Uterus (tissue), 4 donors: ENCODE measurements around the gene RWDD1. TPM values are rescaled to one million over a fixed set of nuclear protein-coding genes. Genes with fewer than 3 reads are reported as not detected.

ENCODE experiments used
- DNase-seq, 2 donors: peaks; one replicate each; pipeline ENCODE4 v3.0.0-alpha.2; 2019 to 2020
- H3K27ac ChIP-seq, 2 donors: fragments of 200-600 bp; sonication (generic); 1 replicate in 1 of 2; 2 replicates in 1 of 2; pipeline ENCODE4 v1.5.1; 2016 to 2018
- H3K27me3 ChIP-seq, 2 donors: fragments of 200-600 bp; sonication (generic); one replicate each; pipeline ENCODE4 v1.5.1; 2018 to 2019; ENCODE audit warnings: control low read depth in 1 of 2
- H3K36me3 ChIP-seq, 2 donors: fragments of 200-600 bp; sonication (generic); one replicate each; pipeline ENCODE4 v1.5.1; 2019; ENCODE audit warnings: control low read depth in 1 of 2
- H3K4me1 ChIP-seq, 2 donors: fragments of 200-600 bp; sonication (generic); one replicate each; pipeline ENCODE4 v1.5.1; 2018 to 2019; ENCODE audit warnings: control low read depth in 1 of 2
- H3K4me3 ChIP-seq, 2 donors: fragments of 200-600 bp; sonication (generic); 1 replicate in 1 of 2; 2 replicates in 1 of 2; pipeline ENCODE4 v1.5.1; 2018 to 2019; ENCODE audit warnings: mild to moderate bottlenecking in 1 of 2
- H3K9me3 ChIP-seq, 2 donors: fragments of 200-600 bp; sonication (generic); one replicate each; pipeline ENCODE4 v1.5.1; 2019; ENCODE audit warnings: control low read depth in 1 of 2
- CTCF ChIP-seq, 4 experiments: fragments of 200-600 bp in 2 of 4; fragments of 450-650 bp in 2 of 4; sonication (generic) in 2 of 4; IDR thresholded peaks; one replicate each; pipeline ENCODE4 v1.5.1; 2016 to 2019; ENCODE audit warnings: antibody characterized with exemption in 4 of 4, mild to moderate bottlenecking in 2 of 4, moderate library complexity in 1 of 4
- POLR2A ChIP-seq, 2 donors: fragments of 450-650 bp; IDR thresholded peaks; one replicate each; pipeline ENCODE4 v1.6.1; 2016; ENCODE audit warnings: antibody characterized with exemption in 2 of 2, mild to moderate bottlenecking in 1 of 2, moderate library complexity in 1 of 2
- intact Hi-C: fragments of 100-400 bp; cut with DNase I; formaldehyde crosslinking; loops from one replicate; pipeline ENCODE4 v1.15.1; 2023; ENCODE audit warnings: low total_unique reads
- total RNA-seq, 4 donors: library from RNA; depleted of rRNA in 3 of 4; stranded (reverse); fragments of >200 nt in 3 of 4; gene quantifications; one replicate each; pipeline versions ENCODE4 v1.1.0 to v1.2.4, GENCODE V29; 2014 to 2023
- donor health status: DM: yes; HTN: yes; CAD: no.

RWDD1 gene
- total RNA-seq, 4 donors from 2014 or later, result 10.2 to 104 (median 36.1) TPM

DNA sequence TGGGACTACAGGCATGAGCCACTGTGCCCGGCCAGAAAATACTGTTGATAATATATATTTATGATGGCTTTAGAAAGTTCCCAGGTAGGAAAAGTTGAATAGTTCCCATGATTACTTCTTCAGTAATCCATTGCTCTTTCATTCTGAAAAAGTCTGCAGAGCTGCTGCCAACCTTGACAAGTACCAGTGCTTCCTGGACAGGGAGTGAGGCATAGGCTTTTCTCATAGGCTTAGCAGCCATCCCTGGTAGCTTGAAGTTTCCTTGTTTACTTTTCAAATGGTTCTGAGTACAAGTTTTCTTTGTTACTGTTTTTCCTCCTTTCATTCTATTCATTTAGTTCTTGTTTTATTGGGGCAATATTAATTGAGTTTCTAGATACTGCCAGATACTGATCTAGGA is 7.8 kb downstream of the RWDD1 start:
- intact Hi-C loops, result no loop called here
- Histone ChIP-seq H3K27ac (no peak overlapping the region), H3K36me3 (no peaks in the 10 kb centered on the region), H3K4me3 (no peak overlapping the region), H3K4me1 (no peaks in the 10 kb centered on the region), H3K27me3 (no peaks in the 10 kb centered on the region), H3K9me3 (no peaks in the 10 kb centered on the region)
- DNase-seq, result no peak
- no peak for TF ChIP-seq POLR2A (IDR thresholded peaks at IDR 0.05)
- TF ChIP-seq CTCF (IDR thresholded peaks at IDR 0.05), result no peak

DNA sequence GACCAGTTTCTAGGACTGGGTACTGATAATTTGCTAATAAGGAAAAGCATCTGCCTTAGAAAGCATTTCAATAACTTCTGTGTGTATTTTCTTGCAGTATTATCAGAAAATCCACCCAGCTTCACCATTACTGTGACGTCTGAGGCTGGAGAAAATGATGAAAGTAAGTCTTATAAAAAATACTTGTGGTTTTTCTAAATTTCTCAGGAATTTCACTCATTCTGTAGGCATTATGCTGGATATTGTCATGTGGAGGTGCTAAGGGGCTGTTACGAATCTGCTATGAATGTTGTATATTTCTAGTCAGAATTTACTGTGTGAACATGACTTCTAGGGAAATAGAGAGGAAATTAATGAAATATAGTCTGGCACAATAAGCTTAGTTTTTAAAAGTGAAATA is 8.9 kb downstream of the RWDD1 start:
- Histone ChIP-seq H3K4me1 (no peaks in the 10 kb centered on the region), H3K36me3 (no peaks in the 10 kb centered on the region), H3K27me3 (no peaks in the 10 kb centered on the region), H3K9me3 (no peaks in the 10 kb centered on the region), H3K4me3 (no peak overlapping the region), H3K27ac (no peak overlapping the region)
- no peak for TF ChIP-seq CTCF (IDR thresholded peaks at IDR 0.05)
- TF ChIP-seq POLR2A (IDR thresholded peaks at IDR 0.05), result no peak
- intact Hi-C loops, result no loop called here
- no peak for DNase-seq

- TF ChIP-seq POLR2A (IDR thresholded peaks at IDR 0.05) (no peak), CTCF (IDR thresholded peaks at IDR 0.05) (no peak)
- no peaks in the 10 kb centered on the region for H3K36me3 ChIP-seq
- no peaks in the 10 kb centered on the region for H3K4me1 ChIP-seq
- no peaks in the 10 kb centered on the region for H3K27me3 ChIP-seq
- no peak for DNase-seq
- H3K9me3 ChIP-seq, result no peaks in the 10 kb centered on the region
- no peak overlapping the region for H3K27ac ChIP-seq
- no peak overlapping the region for H3K4me3 ChIP-seq
- intact Hi-C loops, result no loop called here
Observed at GRCh38 chr6:116586276-116586675, 15.0 kb downstream of the RWDD1 start.

DNA sequence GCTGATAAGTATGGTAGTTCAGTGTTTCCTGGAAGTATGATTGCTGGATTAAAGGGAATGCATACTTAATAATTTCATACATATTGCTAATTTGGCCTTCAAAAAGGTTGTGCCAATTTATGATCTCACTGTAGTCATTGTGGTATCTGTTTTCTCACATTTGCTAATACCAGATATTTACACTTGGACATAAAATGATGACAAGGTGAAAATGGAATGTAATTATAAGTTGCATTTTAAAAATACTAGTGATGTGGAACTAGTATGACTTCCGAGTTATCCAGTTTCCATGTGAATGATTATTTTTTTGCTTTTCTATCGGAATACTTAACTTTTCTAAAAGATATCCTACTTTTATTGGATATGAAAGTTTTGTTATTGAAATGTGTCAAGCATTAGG is 15.4 kb downstream of the RWDD1 start:
- Histone ChIP-seq H3K27ac (no peak overlapping the region), H3K27me3 (no peaks in the 10 kb centered on the region), H3K4me1 (no peaks in the 10 kb centered on the region), H3K9me3 (no peaks in the 10 kb centered on the region), H3K36me3 (no peaks in the 10 kb centered on the region), H3K4me3 (no peak overlapping the region)
- DNase-seq, result no peak
- intact Hi-C loops, result no loop called here
- TF ChIP-seq POLR2A (IDR thresholded peaks at IDR 0.05), result no peak
- TF ChIP-seq CTCF (IDR thresholded peaks at IDR 0.05), result no peak

DNA sequence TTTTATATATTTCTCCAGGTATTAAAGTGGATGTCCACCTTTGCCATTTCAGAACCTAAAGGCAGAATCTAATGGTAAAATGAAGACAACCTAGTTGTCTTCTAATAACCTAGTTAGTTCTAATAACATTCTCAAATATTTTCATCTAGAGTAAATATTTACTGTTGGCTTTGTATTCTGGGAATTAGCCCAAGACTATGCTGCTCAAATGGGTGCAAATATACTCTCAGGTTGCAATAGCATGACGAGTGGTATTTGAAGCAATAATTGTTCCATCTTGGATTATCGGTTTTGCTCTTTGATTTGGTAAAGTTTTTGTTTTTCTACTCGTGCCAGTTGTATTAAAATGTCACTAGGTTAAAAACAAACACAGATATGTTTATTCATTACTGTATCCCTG is 23.9 kb downstream of the RWDD1 start:
- H3K4me1 ChIP-seq, result no peaks in the 10 kb centered on the region
- no peak overlapping the region for H3K27ac ChIP-seq
- H3K27me3 ChIP-seq, result no peaks in the 10 kb centered on the region
- TF ChIP-seq CTCF (IDR thresholded peaks at IDR 0.05), result no peak
- no peak for TF ChIP-seq POLR2A (IDR thresholded peaks at IDR 0.05)
- H3K36me3 ChIP-seq, result no peaks in the 10 kb centered on the region
- no peak for DNase-seq
- no peaks in the 10 kb centered on the region for H3K9me3 ChIP-seq
- intact Hi-C loops, result no loop called here
- no peak overlapping the region for H3K4me3 ChIP-seq
